Body of pancreas (tissue), 4 donors: ENCODE data around the gene STIL. TPM values are rescaled to one million over a fixed set of nuclear protein-coding genes. Genes with fewer than 3 reads are reported as not detected.
"Not testable (repeated sequence)": the region's sequence is repeated elsewhere in the genome, so short reads cannot be mapped to it uniquely, and the experiment has no call there.

Source experiments
- ATAC-seq: fragments of 150-250 bp; one replicate; pipeline ENCODE4 v1.9.1; 2016
- DNase-seq, 4 donors: peaks; one replicate each; pipeline ENCODE4 v3.0.0-alpha.2; 2019
- H3K27ac ChIP-seq, 4 donors: fragments of 200-600 bp; sonication (generic); 1 replicate in 3 of 4; 2 replicates in 1 of 4; pipeline versions ENCODE4 v1.5.1 to v1.6.1; 2016 to 2019; ENCODE audit warnings: mild to moderate bottlenecking in 1 of 4, mixed read lengths in 1 of 4, moderate library complexity in 1 of 4
- H3K27me3 ChIP-seq, 2 donors: fragments of 200-600 bp; sonication (generic); one replicate each; pipeline ENCODE4 v1.6.0; 2016; ENCODE audit warnings: mild to moderate bottlenecking in 1 of 2
- H3K36me3 ChIP-seq, 2 donors: fragments of 200-600 bp; sonication (generic); replicated peaks in 1 of 2; 2 replicates each; pipeline ENCODE4 v1.5.1; 2016; ENCODE audit warnings: low read depth in 2 of 2; ENCODE audit not compliant: insufficient read depth in 1 of 2
- H3K4me1 ChIP-seq: fragments of 200-600 bp; sonication (generic); one replicate; pipeline ENCODE4 v1.6.0; 2016
- H3K4me3 ChIP-seq, 2 donors: fragments of 200-600 bp; sonication (generic); 1 replicate in 1 of 2; 2 replicates in 1 of 2; pipeline ENCODE4 v1.5.1; 2016 to 2019
- H3K9me3 ChIP-seq, 3 donors: fragments of 200-600 bp; sonication (generic); 1 replicate in 2 of 3; 2 replicates in 1 of 3; pipeline ENCODE4 v1.5.1; 2016
- POLR2A ChIP-seq, 3 donors: fragments of 450-650 bp; IDR thresholded peaks; one replicate each; pipeline ENCODE4 v1.6.1; 2016; ENCODE audit warnings: antibody characterized with exemption in 3 of 3, mild to moderate bottlenecking in 2 of 3
- WGBS, 2 donors: methylation state at CpG; one replicate each; pipeline ENCODE4 v1.1.5; 2017; 5-methylcytosine and 5-hydroxymethylcytosine counted together
- intact Hi-C: fragments of 100-400 bp; cut with DNase I; formaldehyde crosslinking; loops from one replicate; pipeline ENCODE4 v1.15.1; 2023
- total RNA-seq, 2 donors: library from RNA; depleted of rRNA; stranded (reverse); fragments of >200 nt; gene quantifications; one replicate each; pipeline ENCODE4 v1.1.0, GENCODE V29; 2016
- TF ChIP-seq, protein P1 (sequence below), 7 experiments: fragments of 450-650 bp in 4 of 7; fragments of 200-600 bp in 3 of 7; sonication (generic) in 3 of 7; IDR thresholded peaks; one replicate each; pipeline ENCODE4 v1.5.1; 2016 to 2019; ENCODE audit warnings: antibody characterized with exemption in 7 of 7

Gene STIL
- total RNA-seq, 2 donors from 2014 or later, result 0.52 TPM; not detected in 1

DNA sequence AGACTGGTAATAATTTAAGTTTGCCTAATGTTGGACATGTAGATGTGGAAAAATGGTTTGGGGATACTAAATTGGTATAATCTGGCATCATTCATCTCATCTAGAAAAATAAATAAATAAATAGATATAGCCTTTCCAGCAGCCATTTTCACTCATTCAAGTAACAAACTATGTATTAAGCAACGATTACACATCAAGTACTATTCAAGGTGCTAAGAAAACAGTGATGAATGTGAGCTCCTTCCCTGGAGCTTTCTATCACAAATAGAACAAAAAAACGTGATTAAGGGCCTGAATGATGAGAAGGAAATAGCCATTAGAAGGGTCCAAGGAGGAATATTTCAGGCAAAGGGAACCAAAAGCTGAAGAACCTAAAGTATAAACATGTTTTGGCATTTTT lies 37.1 kb downstream of the STIL start:
- Histone ChIP-seq H3K27ac (no peak overlapping the region), H3K4me1 (no peaks in the 10 kb centered on the region), H3K9me3 (no peaks in the 10 kb centered on the region), H3K4me3 (no peak overlapping the region), H3K27me3 (no peaks in the 10 kb centered on the region), H3K36me3 (no peaks in the 10 kb centered on the region)
- ATAC-seq (no peak), DNase-seq (no peak)
- intact Hi-C loops, result no loop called here
- TF ChIP-seq, protein P1, sequence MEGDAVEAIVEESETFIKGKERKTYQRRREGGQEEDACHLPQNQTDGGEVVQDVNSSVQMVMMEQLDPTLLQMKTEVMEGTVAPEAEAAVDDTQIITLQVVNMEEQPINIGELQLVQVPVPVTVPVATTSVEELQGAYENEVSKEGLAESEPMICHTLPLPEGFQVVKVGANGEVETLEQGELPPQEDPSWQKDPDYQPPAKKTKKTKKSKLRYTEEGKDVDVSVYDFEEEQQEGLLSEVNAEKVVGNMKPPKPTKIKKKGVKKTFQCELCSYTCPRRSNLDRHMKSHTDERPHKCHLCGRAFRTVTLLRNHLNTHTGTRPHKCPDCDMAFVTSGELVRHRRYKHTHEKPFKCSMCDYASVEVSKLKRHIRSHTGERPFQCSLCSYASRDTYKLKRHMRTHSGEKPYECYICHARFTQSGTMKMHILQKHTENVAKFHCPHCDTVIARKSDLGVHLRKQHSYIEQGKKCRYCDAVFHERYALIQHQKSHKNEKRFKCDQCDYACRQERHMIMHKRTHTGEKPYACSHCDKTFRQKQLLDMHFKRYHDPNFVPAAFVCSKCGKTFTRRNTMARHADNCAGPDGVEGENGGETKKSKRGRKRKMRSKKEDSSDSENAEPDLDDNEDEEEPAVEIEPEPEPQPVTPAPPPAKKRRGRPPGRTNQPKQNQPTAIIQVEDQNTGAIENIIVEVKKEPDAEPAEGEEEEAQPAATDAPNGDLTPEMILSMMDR (IDR thresholded peaks at IDR 0.05), result no peak
- no peak for TF ChIP-seq POLR2A (IDR thresholded peaks at IDR 0.05)
- 69 to 77% methylated on average over 2 of the region's 2 CpGs for WGBS, 2 donors

DNA sequence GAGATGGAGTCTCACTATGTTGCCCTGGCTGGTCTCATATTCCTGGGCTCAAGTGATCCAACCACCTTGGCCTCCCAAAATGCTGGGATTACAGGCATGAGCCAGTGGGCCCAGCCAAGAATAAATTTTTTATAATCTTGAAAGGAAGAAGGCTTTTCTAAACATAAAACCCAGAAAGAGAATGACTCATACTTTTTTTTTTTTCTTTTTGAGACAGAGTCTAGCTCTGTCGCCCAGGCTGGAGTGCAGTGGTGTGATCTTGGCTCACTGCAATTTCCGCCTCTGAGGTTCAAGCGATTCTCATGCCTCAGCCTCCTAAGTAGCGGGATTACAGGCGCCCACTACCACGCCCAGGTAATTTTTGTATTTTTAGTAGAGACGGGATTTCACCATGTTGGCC lies 38.1 kb downstream of the STIL start:
- H3K4me3 ChIP-seq, DNase-seq, intact Hi-C loops, H3K9me3 ChIP-seq, H3K27ac ChIP-seq, ATAC-seq, H3K27me3 ChIP-seq, H3K36me3 ChIP-seq, H3K4me1 ChIP-seq: not testable (repeated sequence)
- 92 to 97% methylated on average over 7 of the region's 7 CpGs for WGBS, 2 donors

- ATAC-seq, result not testable (repeated sequence)
- WGBS, 2 donors, result 88 to 92% methylated on average over 3 to 8 of the region's 8 CpGs
Observed at GRCh38 chr1:47265529-47265928, 48.4 kb downstream of the STIL start.

GRCh38 chr1:47262787-47263413 lies 51.0 kb downstream of the STIL start:
- ATAC-seq (peak; percentile 56), DNase-seq (peak; percentile 44 to 73 (median 58))
- H3K36me3 ChIP-seq, result no peaks in the 10 kb centered on the region
- intact Hi-C loops, result no loop called here
- WGBS, 2 donors, result 69 to 80% methylated on average over 1 of the region's 1 CpG
- H3K9me3 ChIP-seq, result no peaks in the 10 kb centered on the region
- H3K27me3 ChIP-seq, result no peaks in the 10 kb centered on the region
- H3K4me3 ChIP-seq, result no peak overlapping the region
- no peak overlapping the region for H3K27ac ChIP-seq
- no peak for TF ChIP-seq POLR2A (IDR thresholded peaks at IDR 0.05)
- TF ChIP-seq, protein P1 (IDR thresholded peaks at IDR 0.05), result peak; percentile 17 to 68 (median 57)
- no peaks in the 10 kb centered on the region for H3K4me1 ChIP-seq

More at GRCh38 chr1:47265529-47265928, 48.4 kb downstream of the STIL start:
- intact Hi-C loops, H3K9me3 ChIP-seq, H3K4me3 ChIP-seq, H3K27me3 ChIP-seq, H3K36me3 ChIP-seq, H3K4me1 ChIP-seq, DNase-seq, H3K27ac ChIP-seq: not testable (repeated sequence)

DNA sequence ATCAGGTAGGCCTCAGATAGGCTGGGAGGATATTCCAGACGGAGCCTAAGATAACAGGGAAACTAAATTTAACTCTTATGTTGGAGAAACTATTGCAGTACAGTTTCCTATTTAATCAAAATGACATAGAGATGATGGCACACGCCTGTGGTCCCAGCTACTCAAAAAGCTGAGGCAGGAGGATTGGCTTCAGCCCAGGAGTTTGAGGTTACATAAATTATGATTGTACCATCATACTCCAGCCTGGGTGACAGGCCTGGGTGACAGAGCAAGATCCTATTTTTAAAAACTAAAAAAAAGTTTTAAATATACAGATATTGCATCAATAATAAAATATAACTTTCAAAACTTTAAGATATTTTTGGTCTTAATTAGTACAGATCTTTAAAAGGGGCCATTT lies 56.7 kb downstream of the STIL start:
- intact Hi-C loops, result no loop called here
- H3K27ac ChIP-seq, result no peak overlapping the region
- no peaks in the 10 kb centered on the region for H3K9me3 ChIP-seq
- no peaks in the 10 kb centered on the region for H3K27me3 ChIP-seq
- no peaks in the 10 kb centered on the region for H3K36me3 ChIP-seq
- no peak for DNase-seq
- no peak for ATAC-seq
- peaks cover 5% of the 10 kb centered on the region for H3K4me1 ChIP-seq
- no peak overlapping the region for H3K4me3 ChIP-seq
- WGBS, 2 donors, result 57 to 58% methylated on average over 2 of the region's 2 CpGs
- TF ChIP-seq POLR2A (IDR thresholded peaks at IDR 0.05), result no peak
- TF ChIP-seq, protein P1 (IDR thresholded peaks at IDR 0.05), result no peak

- H3K27ac ChIP-seq, result no peak overlapping the region
- H3K9me3 ChIP-seq, result no peaks in the 10 kb centered on the region
- ATAC-seq (no peak), DNase-seq (no peak)
- no peak overlapping the region for H3K4me3 ChIP-seq
- TF ChIP-seq, protein P1 (IDR thresholded peaks at IDR 0.05), result no peak
- TF ChIP-seq POLR2A (IDR thresholded peaks at IDR 0.05), result no peak
- WGBS, 2 donors, result 89 to 94% methylated on average over 5 of the region's 5 CpGs
- peaks cover 5% of the 10 kb centered on the region for H3K4me1 ChIP-seq
- no peaks in the 10 kb centered on the region for H3K27me3 ChIP-seq
- intact Hi-C loops, result no loop called here
- H3K36me3 ChIP-seq, result no peaks in the 10 kb centered on the region
Observed at GRCh38 chr1:47252795-47253194, 61.2 kb downstream of the STIL start.
